ENCODE measurements around the gene FIBP. TPM values are rescaled to one million over a fixed set of nuclear protein-coding genes. Genes with fewer than 3 reads are reported as not detected.
A peak's percentile ranks its signal among the peaks of the same experiment; 100 is the strongest.

FIBP gene
- total and polyA plus RNA-seq, 9 donors: 32.5 to 74.2 (median 44.2) TPM

GRCh38 chr11:65856689-65857499, 31.4 kb downstream of the FIBP start:
- Histone ChIP-seq H3K27ac (peak overlapping the region; percentile 77 to 86), H3K4me3 (peak overlapping the region; percentile 70), H3K4me1 (ENCODE audit: insufficient read depth) (peaks cover 4% of the 10 kb centered on the region), H3K27me3 (no peaks in the 10 kb centered on the region), H3K9me3 (no peaks in the 10 kb centered on the region), H3K36me3 (no peaks in the 10 kb centered on the region)
- peak; percentile 73 to 86 (median 82) for DNase-seq
- 2 to 3% (median 2%) methylated on average over 35 to 57 of the region's 57 CpGs for WGBS, 3 donors
- TF ChIP-seq CTCF (IDR thresholded peaks at IDR 0.05): no peak
- peak; percentile 80 for TF ChIP-seq EP300 (IDR thresholded peaks at IDR 0.05)
- TF ChIP-seq POLR2A (IDR thresholded peaks at IDR 0.05): peak; percentile 60
- intact Hi-C loops (cut with DNase I): no loop called here

- no peak overlapping the region for H3K4me3 ChIP-seq
- DNase-seq: peak in 1 of 5 donors; percentile 23
- peaks cover 4% of the 10 kb centered on the region for H3K4me1 ChIP-seq (ENCODE audit: insufficient read depth)
- TF ChIP-seq EP300 (IDR thresholded peaks at IDR 0.05) (no peak), POLR2A (IDR thresholded peaks at IDR 0.05) (no peak), CTCF (IDR thresholded peaks at IDR 0.05) (no peak)
- no peaks in the 10 kb centered on the region for H3K36me3 ChIP-seq
- intact Hi-C loops (cut with DNase I): no loop called here
- no peak overlapping the region for H3K27ac ChIP-seq
- no peaks in the 10 kb centered on the region for H3K27me3 ChIP-seq
- H3K9me3 ChIP-seq: no peaks in the 10 kb centered on the region
- WGBS, 3 donors: 75 to 85% (median 82%) methylated on average over 15 of the region's 15 CpGs
These were observed 32.3 kb downstream of the FIBP start for GRCh38 chr11:65855927-65856363.

- no peak overlapping the region for H3K27ac ChIP-seq
- no peaks in the 10 kb centered on the region for H3K27me3 ChIP-seq
- no peak overlapping the region for H3K4me3 ChIP-seq
- no peaks in the 10 kb centered on the region for H3K36me3 ChIP-seq
- TF ChIP-seq POLR2A (IDR thresholded peaks at IDR 0.05) (no peak), EP300 (IDR thresholded peaks at IDR 0.05) (no peak), CTCF (IDR thresholded peaks at IDR 0.05) (no peak)
- peak; percentile 19 to 54 (median 47) for DNase-seq
- peaks cover 4% of the 10 kb centered on the region for H3K4me1 ChIP-seq (ENCODE audit: insufficient read depth)
- no peaks in the 10 kb centered on the region for H3K9me3 ChIP-seq
- WGBS, 3 donors: 60 to 63% (median 62%) methylated on average over 15 of the region's 15 CpGs
- intact Hi-C loops (cut with DNase I): no loop called here
These were observed 33.1 kb downstream of the FIBP start for GRCh38 chr11:65854852-65855837.

GRCh38 chr11:65854161-65854592, 34.1 kb downstream of the FIBP start:
- no peaks in the 10 kb centered on the region for H3K27me3 ChIP-seq
- no peak overlapping the region for H3K27ac ChIP-seq
- TF ChIP-seq EP300 (IDR thresholded peaks at IDR 0.05): no peak
- no peak for TF ChIP-seq POLR2A (IDR thresholded peaks at IDR 0.05)
- no peak for TF ChIP-seq CTCF (IDR thresholded peaks at IDR 0.05)
- DNase-seq: peak in 1 of 5 donors; percentile 26
- no peaks in the 10 kb centered on the region for H3K36me3 ChIP-seq
- H3K4me3 ChIP-seq: no peak overlapping the region
- peaks cover 5% of the 10 kb centered on the region for H3K4me1 ChIP-seq (ENCODE audit: insufficient read depth)
- 85 to 98% (median 89%) methylated on average over 4 of the region's 4 CpGs for WGBS, 3 donors
- no peaks in the 10 kb centered on the region for H3K9me3 ChIP-seq
- intact Hi-C loops (cut with DNase I): no loop called here

All from ovary (tissue), 9 donors.